Iris pigment epithelial cell (primary cell): Measurements from ENCODE around the gene PRAMEF1.
"Not testable (repeated sequence)": the region's sequence is repeated elsewhere in the genome, so short reads cannot be mapped to it uniquely, and the experiment has no call there.

Experiments
- DNase-seq: peaks from one replicate; pipeline ENCODE4 v3.0.0-alpha.2; 2011; ENCODE audit warnings: low read depth

PRAMEF1 gene

GRCh38 chr1:12776801-12777557 lies 14.2 kb upstream of the PRAMEF1 start:
- DNase-seq = no peak

GRCh38 chr1:12778061-12778460 lies 13.1 kb upstream of the PRAMEF1 start:
- no peak for DNase-seq

GRCh38 chr1:12778907-12779306 lies 12.3 kb upstream of the PRAMEF1 start:
- DNase-seq = no peak

- not testable (repeated sequence) for DNase-seq
Measured at GRCh38 chr1:12781488-12781887, 9.7 kb upstream of the PRAMEF1 start.

- DNase-seq = not testable (repeated sequence)
Measured at GRCh38 chr1:12783783-12784182, 7.4 kb upstream of the PRAMEF1 start.

GRCh38 chr1:12784729-12785128 lies 6.5 kb upstream of the PRAMEF1 start:
- peak; percentile 4 for DNase-seq

GRCh38 chr1:12798911-12799310 lies 7.7 kb downstream of the PRAMEF1 start:
- DNase-seq = no peak

GRCh38 chr1:12799730-12800129 lies 8.5 kb downstream of the PRAMEF1 start:
- no peak for DNase-seq

- no peak for DNase-seq
Measured at GRCh38 chr1:12809933-12810332, 18.7 kb downstream of the PRAMEF1 start.

GRCh38 chr1:12810691-12811408 lies 19.7 kb downstream of the PRAMEF1 start:
- peak; percentile 6 for DNase-seq

GRCh38 chr1:12811409-12811784 lies 20.2 kb downstream of the PRAMEF1 start:
- no peak for DNase-seq

GRCh38 chr1:12819061-12819460 lies 27.9 kb downstream of the PRAMEF1 start:
- DNase-seq = not testable (repeated sequence)

GRCh38 chr1:12831310-12831709 lies 40.1 kb downstream of the PRAMEF1 start, which contains the start of gene PRAMEF11:
Gene PRAMEF11, minus strand, starts transcription at chr1:12831410. Its CDS starts 2,621 bp downstream, at chr1:12828789.
- DNase-seq = not testable (repeated sequence)

- not testable (repeated sequence) for DNase-seq
Measured at GRCh38 chr1:12833251-12833650, 42.1 kb downstream of the PRAMEF1 start.
